CD4-positive, alpha-beta T cell treated with Interferon alpha-2 for 1 hour (primary cell): ENCODE measurements around the gene SLC13A3.

Experiments used
- DNase-seq, 2 donors: peaks; one replicate each; pipeline ENCODE4 v3.0.0-alpha.2; 2020 to 2022

The SLC13A3 gene

DNA sequence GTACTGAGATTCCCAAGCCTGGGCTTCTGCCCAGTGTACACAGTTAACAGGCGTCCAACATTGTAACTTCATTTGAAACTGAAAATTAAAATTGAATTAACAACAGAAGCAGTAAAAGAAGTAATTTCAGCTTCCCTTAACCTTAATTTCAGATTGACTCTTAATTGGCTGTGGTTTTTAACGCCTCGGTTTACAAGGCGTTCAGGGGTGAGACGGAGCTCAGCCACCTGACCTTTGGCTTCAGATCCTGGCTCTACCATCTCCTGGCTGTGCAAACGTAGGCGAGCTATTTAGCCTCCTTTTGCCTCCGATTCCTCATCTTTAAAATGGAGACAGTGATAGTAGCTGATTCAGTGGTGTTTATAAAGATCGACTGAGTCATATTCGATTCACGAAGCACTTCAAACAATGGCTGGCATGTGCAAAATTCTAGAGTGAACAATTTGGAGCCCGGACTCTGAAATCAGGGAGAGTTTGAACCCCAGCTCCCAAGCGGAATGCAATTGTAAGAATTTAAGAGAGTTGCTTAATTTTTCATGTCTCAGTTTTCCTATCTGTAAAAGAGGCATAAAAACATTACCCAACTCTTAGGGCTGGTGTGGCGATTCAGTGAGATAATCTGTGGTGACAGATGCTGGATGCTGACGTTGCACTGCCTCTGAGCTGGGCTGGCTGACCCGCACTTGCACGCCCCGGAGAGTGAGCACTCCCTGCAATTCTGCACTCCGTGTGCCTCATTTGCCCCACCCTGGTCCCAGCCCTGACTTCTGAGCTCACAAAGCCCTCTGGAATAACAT lies 77.3 kb downstream of the SLC13A3 start:
- no peak for DNase-seq

DNA sequence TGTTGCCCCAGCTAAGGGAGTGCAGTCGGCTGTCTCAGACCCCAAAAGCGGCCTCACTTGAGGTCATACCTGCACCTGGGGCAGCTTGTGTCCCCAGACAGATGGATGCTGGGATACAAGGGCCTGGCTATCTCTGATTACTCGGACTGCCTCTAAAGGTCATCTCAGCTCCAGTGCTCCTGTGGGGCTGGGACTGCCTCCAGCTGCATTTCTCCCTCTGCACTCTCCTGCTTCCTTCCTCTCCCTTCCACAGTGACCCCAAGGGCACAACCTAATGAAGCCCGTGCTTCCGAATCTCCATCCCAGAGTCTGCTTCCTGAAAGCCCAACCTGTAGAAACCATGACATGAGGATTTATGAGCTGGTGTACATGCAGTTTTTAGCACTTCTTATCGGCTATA lies 78.0 kb downstream of the SLC13A3 start:
- DNase-seq: no peak

DNA sequence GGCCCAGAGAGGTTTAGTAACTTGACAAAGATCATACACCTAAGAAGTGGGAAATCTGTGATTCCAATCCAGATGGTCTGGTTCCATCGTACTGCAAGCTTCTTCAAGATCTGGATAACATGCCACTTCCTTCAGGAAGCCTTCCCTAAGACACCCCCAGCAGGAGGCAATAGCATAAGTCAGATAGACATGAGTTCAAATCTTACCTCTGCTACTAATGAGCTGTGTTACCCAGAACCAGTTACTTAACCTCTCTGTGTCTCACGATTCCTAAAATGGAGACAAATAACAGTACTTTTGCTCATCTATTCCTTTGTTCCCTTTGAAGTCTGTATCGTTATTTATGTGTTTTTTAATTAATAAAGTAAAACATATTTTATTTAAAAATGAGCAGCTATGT lies 78.5 kb downstream of the SLC13A3 start:
- DNase-seq: no peak

DNA sequence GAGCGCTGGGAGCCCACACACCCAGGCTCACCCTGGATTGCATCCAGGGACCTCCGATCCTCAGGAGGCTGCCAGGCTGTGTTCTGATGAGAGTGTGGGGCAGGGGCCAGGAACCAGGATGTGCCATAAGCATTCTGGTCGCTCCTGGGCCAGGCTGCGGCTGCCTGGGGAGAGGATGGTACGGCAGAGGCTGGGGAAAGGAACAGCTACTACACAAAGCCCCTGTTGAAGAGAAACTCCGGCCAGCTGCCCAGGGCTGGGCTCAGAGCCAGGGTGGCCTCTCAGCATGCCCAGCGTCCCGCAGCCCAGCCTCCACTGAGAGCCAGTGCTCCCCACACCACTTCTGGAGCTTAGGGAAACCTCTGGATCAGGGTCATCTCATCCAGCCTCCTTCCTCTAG lies 79.1 kb downstream of the SLC13A3 start:
- no peak for DNase-seq

DNA sequence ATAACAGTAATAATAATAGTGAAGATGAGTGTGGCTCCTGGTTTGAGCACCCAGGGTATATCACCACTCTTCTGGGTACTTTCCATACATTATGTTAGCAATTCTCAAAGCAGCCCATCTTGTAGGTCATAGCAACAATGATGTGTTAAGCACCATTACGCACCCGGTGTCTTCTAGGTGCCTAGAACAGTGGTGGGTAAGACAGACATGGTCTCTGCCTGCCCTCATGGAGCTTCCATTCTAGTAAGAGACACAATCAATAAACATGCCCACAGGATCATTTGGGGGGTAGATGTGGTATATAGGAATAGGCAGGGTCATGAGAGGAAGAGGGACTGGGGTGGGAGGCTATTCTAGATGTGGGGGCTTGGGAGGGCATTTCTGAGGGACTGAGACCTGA lies 79.8 kb downstream of the SLC13A3 start:
- DNase-seq: no peak

DNA sequence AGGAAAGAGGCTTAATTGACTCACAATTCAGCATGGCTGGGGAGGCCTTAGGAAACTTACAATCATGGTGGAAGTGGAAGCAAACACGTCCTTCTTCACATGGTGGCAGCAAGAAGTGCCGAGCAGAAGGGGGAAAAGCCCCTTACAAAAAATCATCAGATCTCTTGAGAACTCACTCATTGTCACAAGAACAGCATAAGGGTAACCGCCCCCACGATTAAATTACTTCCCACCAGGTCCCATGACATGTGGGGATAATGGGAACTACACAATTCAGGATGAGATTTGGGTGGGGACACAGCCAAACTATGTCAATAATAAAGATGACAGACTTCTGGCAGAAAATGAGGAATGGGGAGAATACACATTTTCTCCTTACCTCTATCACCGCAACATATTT lies 80.3 kb downstream of the SLC13A3 start:
- no peak for DNase-seq

DNA sequence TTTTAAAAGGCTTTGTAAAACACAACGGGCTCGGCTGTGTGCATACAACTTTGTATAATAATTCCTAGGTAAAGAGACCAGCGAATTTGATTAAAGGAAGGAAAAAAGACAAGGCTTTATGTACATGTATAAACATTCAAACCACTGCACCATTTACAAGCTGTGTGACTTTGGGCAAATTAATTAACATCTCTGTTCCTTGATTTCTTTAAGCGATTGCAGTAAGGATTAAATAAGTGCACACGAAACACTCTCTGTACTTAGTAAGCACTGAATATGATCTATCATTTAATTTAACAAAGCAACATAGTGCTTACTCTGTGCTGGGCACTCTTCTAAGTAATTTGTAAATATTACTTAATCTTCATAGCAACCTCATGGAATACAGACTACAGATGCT lies 81.3 kb downstream of the SLC13A3 start:
- DNase-seq: no peak

DNA sequence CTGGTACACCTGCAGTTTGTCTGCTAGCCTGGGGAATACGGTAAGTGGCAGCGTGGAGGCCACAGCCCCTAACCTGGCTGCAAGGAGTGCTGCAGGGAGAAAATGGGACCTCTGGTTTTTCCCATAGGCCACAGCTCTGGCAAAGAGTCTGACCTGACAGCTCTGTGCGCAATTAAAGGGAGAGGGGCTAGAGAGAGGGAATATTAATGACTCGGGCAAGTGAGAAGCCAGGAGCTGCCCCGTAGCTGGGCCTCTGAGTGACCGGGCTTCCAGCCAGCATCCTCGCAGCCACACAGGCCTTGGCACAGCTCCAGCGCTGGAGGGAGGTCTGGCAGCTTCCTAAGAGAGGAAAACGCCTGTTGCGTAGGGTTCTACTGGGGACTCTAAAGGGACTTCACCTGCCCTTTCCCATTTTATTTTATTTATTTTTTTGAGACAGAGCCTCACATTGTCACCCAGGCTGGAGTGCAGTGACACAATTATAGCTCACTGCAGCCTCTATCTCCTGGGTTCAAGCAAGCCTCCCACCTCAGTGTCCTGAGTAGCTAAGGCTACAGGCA lies 82.6 kb downstream of the SLC13A3 start:
- DNase-seq: no peak

DNA sequence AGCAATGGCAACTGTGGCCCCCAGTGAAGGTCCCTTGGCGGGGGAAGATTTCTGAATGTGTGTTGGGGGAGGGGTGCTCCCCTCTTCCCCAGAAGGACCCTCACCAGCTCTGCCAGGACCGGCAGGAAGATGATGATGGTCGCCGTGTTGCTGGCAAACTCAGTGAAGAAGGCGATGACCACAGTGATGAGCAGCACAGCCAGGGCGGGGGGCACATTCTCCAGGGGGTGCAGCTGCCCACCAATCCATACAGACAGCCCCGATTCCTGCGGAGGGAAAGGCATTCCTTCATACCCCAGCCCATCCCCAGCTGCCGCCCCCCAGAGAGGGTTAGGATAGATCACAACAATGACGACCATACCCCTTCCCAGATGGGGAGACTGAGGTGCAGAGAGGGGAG lies 85.1 kb downstream of the SLC13A3 start:
- no peak for DNase-seq

DNA sequence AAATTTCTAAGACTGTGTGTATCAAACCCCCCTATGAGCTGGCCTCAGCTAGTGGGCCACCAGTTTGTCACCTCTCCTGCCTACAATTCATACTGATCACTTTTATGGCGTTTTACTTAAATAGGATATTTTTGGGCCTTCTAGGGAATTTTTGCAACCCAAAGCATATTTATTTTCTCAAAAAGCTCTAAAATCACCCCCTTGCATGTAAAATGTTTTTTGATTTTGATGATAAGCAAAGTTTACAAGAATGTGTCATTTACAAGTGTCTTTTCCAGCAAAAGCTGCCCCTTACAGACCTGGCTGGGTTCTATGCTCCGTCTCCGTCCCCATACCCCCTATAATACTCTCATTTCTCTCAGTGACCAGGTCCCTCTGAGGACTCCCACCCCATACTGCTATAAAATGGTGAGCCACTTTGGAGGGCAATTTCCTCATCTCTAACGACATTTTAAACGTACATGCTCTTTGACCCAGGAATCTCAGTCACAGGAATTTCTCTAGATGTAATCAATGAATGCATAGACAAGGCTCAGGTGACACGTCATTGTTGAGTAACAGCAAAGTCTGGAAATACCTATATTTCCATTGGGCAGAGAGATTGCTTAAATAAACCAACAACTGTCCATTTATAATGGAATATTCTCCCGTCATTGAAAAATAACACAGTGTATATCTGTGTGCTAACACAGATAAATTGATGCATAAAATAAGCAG lies 86.9 kb downstream of the SLC13A3 start:
- no peak for DNase-seq

DNA sequence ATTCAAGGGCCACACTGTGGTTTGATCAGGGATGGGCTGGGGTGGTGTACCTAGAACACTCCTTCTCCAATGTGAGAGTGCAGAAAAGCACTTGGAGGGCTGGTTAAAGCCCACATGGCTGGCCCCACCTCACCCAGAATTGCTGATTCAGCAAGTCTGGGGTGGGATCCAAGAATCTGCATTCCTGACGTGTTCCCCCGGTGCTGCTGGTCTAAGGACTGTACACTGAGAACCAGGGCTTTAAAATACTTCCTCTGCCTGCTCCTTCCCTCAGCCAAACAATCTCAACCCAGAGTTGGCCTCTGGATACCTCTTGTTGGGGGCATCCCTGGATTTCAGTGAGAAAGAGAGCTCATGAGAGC lies 87.4 kb downstream of the SLC13A3 start:
- no peak for DNase-seq

DNA sequence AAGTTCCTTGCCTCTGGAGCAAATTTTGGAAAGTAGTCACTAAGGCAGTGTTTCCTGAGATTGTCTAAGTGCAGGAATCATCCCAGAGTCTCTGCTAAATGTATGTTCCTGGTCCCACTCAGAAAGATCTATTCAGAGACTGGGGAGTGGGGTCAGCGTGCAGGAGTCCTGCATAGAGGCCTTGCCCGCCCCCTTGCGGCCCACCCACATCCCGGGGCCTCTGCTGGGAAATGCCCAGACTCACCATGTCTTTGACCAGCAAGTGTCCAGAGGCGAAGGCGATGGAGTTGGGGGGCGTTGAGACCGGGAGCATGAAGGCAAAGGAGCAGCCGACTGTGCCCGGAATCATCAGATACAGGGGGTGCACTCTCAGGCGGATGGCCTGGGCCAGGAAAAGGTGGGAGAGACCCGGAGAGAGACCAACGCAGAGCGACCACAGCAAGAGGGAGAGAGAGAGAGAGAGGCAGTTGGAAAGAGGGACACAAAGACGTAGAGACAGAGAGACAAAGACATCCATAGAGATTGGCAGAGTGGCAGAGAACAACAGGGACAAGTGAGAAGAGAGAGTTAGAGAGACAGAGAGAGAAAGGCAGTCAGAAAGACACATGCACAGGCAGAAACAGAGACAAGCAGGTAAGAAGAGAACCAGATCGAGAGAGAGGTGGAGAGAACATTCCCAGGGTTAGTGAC lies 87.9 kb downstream of the SLC13A3 start:
- no peak for DNase-seq

DNA sequence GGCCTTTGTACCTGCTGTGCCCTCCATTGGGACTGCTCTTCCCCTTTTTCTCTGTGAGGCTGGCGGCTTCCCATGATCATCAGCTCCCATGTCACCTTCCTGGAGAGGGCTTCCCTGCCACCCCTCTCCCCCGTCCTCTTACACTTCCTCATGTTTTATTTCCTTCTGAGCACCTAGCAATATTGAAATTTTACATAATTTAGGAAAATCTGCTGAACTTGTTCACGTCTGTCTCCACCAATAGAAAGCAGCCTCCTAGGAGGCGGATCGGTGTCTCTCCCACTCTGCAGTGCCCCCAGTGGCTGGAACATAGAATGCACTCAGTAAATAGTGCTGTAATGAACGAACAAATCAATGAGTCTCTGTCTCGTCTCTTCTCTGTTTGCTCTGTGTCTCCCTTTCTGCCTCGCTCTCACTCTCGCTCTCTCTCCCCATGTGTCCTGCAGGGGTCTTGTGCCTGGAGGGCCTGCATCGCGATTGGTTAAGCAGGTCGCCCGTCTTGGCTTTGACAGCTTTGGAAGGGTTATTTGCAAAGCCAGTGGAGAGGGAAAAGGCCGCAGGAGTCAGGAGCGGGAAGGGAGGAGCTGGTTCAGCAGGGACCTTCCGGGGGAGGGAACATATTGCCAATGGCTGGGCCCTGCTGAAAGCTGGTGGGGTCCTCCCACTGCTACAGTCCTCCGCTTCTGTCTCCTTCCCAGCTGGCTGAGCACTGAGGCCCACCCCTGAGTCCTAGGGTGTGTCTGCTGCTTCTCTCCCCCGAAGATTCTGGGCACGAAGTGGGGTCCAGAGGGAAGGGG lies 88.7 kb downstream of the SLC13A3 start:
- DNase-seq: peak; percentile 48 to 63

DNA sequence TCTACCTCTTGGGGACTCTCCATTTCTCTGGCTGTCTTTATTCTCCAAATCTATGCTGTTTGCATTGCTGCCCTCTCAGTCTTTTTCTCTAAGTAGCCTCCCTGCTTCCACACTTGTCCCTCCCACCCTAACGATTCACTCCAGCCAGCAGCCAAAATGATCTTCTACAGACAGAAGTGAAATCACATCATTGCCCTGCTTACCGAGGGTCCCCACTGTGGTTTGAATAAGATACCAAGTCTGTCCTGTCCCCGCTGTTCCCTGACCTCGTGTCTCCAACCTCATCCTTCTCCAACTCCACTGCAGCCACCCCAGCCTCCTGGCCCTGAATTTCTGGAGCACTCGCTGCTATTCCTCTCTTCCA lies 89.3 kb downstream of the SLC13A3 start:
- DNase-seq: no peak

DNA sequence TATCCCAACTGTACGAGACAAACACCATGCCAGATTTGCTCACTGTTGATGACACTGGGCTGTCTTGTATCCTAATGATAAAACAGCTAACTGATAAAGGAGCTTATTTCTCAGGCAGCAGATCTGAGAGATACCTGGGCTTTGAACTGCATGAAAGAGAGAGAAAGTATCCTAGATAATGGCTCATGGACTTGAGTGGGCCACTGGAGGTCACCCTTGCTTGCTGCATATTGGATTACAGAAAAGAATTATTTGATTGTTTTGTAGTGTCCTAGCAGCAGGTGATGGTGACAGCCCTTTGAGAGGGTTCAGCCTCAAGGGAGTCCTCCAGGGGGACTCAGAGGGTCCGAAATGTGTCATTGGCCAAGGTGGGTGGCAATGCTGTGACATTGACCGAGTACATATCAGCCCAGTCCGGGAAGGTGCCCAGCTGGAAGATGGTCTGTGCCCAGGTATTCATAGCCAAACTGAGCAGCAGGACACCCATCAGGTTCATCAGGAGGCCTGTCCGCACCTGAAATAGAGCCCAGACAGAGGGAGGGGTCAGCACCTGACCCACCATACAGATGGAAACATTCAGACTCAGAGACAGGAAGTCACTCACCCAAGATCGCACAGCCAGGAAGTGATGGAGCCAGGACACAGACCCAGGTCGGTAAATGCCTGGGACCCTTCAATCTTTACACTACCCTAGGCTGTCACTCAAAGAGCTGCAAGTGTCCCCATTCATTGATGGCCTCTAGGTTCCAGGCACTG lies 91.4 kb downstream of the SLC13A3 start:
- no peak for DNase-seq

DNA sequence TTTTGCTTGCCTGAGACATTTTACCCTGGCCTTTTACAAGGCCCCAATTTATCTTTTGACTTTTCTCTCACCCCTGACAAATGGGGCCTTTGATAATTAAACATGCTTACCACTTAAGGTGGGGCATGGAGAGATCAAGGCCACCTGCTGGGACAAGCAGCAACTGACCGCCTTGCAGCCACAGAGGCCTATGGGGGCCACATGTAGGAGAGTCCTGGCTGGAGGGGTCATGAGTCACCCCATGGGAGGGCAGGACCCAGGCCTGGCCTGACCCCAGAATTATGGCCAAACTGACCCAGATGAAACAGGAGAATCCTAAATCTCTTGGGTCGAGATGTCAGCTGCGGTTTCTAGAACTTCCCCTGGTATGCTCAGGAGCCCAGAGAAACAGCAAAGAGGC lies 92.3 kb downstream of the SLC13A3 start:
- DNase-seq: no peak

DNA sequence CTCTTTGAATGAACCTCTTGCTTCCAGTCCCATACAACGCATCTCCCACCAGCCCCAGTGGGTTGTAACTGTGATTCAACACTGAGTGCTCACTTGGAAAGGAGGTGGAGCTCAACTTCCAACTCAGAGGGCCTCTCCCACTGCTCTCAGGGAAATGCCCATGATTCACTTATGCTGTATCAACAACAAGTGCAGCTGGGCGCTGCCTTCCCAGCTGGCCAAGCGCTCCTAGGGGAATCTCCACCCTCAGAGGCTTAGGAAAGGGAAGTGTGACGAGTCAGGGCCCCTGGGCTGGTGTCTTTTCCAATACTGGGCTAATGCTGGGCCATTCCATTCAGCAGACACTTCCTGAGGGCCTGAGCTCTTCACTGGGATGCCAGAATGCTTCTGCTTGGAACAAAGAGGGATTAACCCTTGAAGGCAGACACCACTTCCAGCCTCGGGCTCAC lies 92.7 kb downstream of the SLC13A3 start:
- DNase-seq: no peak

DNA sequence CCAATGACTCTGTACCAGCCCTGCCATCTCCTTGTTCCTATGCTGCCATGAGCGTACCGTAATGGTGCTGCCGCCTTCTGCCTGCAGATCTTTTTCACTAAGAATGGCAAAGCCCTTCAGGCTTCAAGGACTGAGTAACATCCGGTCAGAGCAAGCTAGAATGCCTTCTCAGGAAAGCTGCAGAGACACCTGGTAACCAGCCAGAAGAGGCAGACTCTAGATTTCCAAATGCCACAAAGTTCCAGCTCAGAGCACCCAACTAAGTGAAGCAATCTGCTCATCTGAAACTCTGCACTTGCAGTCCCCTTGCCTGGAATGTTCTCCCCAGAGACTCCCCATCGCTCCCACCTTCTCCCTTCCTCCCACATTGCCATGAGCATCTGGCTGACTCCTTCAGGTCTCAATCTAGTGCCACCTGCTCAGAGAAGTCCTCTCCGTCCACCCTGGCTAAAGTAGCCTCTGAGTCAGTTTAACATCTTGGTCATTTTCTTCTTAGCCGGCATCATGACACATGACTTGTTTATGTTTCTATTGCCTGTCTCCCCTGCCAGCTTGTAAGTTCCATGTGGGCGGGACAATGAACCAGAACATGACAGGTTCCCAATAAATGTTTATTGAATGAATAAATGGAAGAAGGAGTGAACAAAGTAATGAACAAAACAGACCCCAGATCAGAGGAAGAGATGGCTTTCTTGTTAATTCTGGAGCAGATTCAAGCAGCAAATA lies 93.9 kb downstream of the SLC13A3 start:
- no peak for DNase-seq

DNA sequence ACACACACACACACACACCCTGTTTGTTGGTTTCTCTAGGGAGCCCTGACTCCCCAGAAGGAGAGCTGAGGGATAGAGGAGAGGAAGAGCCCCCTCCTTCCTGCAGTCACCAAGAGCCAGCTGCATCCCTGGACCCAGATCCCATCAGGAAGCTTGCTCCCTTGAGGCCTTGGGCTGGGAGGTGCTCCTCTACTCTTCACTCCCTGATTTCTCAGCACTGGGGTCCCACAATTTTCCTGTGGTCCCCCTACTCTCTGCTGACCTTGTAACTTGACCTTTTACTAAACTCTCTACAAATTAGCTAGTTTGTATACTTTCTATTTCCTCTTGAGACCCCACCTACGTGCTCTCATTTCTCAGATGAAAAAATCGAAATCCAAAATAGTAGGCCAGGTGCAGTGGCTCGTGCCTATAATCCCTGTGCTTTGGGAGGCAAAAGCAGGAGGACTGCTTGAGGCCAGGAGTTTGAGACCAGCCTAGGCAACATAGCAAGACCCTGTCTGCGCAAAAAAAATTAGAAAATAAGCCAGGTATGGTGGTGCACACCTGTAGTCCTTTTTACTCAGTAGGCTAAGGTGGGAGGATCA lies 95.8 kb downstream of the SLC13A3 start:
- DNase-seq: no peak

DNA sequence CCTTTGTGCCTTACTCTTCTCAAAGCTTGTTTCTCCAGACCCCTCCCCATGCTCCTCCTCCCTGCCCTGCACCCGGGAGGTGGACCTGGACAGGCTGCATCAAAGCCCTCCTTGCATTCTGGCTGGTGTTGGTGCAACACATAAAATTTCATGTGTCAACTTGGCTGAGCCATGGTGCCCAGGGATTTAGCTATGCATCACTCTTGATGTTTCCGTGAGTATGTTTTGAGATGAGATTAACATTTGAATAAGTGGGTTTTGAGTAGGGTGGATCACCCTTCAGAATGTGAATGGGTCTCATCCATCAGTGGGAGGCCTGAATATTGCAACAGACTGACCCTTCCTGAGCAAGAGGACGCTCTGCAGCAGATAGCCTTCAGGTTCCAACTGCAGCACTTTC lies 96.4 kb downstream of the SLC13A3 start:
- DNase-seq: no peak

DNA sequence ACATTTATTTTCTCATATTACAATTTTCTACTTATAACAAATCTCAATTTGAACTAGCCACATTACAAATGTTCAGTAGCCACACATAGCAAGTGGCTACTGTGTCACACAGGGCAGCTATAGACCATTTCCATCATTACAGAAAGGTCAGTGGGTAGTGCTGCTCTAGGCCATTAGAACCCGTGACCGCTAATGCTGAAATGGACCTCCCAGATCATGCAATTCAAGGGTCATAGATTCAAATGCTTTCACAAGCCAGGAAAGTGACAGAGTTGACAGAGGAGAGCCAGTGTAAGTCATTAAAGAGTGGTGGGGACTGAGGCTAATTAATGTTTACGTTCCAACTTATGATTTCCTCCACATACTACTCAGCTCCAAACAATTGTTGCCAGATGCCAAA lies 97.3 kb downstream of the SLC13A3 start:
- no peak for DNase-seq
